NCI-H1694 treated with DMSO at 0.1 percent for 48 hours (cell line): ENCODE results near the gene HOXD8.

ENCODE experiments used
- DNase-seq: peaks from one replicate; lab custom pipeline; 2025; lab: John Stamatoyannopoulos, UW

HOXD8 gene

GRCh38 chr2:176091329-176092258 lies 37.9 kb upstream of the HOXD8 start:
- DNase-seq, result no peak

GRCh38 chr2:176092270-176093144 lies 37.0 kb upstream of the HOXD8 start, which contains the start of gene HOXD13:
TSS of gene HOXD13 (plus strand) at chr2:176092721. CDS start at chr2:176092891, 170 bp downstream.
- DNase-seq, result peak; percentile 3

DNA sequence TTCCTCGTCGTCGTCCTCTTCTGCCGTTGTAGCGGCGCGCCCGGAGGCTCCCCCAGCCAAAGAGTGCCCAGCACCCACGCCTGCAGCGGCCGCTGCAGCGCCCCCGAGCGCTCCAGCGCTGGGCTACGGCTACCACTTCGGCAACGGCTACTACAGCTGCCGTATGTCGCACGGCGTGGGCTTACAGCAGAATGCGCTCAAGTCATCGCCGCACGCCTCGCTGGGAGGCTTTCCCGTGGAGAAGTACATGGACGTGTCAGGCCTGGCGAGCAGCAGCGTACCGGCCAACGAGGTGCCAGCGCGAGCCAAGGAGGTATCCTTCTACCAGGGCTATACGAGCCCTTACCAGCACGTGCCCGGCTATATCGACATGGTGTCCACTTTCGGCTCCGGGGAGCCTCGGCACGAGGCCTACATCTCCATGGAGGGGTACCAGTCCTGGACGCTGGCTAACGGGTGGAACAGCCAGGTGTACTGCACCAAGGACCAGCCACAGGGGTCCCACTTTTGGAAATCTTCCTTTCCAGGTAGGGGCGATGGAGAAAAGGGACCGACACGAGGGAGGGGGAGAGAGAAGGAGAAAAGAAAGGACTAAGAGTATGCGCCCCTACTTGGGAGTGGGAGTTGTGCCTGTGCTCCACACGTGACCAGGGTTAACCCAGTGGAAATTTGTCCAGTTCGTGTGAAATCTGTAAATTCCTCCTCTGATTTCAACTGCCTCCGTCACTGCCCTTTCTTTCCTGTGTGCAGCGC lies 36.2 kb upstream of the HOXD8 start:
- peak; percentile 20 for DNase-seq

- no peak for DNase-seq
Observed at GRCh38 chr2:176093898-176094249, 35.6 kb upstream of the HOXD8 start.

DNA sequence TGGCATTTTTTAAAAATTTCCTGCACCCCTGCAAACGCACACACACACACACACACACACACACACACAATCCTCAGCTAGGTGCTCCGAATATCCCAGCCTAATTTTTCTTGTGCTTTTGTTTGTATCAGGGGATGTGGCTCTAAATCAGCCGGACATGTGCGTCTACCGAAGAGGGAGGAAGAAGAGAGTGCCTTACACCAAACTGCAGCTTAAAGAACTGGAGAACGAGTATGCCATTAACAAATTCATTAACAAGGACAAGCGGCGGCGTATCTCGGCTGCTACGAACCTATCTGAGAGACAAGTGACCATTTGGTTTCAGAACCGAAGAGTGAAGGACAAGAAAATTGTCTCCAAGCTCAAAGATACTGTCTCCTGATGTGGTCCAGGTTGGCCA lies 35.2 kb upstream of the HOXD8 start:
- no peak for DNase-seq

DNA sequence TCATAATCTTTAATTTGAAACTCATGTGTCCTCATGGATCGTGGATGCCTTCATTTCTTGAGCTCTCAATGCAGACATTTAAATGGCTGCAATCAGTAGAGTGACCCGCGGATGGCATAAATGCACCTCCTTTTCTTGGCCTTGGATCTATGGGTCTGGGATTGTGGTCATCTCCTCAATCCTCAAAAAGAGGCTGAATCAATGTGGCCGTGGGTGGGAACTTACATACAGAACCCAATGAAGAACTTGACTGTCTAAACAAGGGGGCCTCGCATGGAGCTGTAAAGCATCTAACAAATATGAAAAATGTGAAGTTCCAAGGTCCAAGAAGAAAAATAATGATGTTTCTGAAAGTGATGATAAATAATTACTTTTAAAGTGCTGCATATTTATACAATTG lies 34.1 kb upstream of the HOXD8 start:
- DNase-seq, result no peak

DNA sequence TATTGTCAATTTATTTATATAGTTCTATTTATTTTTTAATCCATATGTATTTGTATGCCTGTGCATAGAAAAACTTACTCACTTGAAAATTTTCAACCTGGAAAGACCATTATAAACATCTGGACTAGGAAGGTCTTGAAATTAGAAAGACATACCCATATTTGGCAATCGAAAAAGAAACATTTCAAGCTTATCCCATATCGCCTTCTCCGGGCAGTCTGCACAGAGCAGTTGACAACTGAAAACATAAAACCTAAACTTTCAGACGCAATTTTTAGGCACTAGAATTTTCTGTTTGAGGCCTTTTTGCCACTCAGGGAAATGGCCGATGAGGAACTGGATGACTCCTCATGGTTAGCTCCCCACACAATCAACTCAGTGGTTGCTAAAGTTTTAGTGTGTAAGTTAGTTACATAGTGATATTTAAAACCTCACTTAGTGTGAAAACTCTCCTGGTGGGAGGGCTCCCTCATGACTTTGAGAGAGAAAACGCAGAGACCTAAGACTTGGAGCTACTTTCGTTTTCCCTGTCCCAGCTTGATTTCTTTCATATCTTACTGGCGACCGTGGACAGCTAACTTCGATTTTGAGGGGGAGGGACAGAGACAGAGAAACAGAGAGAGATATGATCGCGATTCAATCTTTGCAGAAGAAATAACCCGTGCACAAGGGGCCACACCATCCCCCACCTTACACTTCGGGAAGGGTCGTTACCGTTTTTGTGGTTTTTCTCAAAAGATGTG lies 33.1 kb upstream of the HOXD8 start:
- no peak for DNase-seq

DNA sequence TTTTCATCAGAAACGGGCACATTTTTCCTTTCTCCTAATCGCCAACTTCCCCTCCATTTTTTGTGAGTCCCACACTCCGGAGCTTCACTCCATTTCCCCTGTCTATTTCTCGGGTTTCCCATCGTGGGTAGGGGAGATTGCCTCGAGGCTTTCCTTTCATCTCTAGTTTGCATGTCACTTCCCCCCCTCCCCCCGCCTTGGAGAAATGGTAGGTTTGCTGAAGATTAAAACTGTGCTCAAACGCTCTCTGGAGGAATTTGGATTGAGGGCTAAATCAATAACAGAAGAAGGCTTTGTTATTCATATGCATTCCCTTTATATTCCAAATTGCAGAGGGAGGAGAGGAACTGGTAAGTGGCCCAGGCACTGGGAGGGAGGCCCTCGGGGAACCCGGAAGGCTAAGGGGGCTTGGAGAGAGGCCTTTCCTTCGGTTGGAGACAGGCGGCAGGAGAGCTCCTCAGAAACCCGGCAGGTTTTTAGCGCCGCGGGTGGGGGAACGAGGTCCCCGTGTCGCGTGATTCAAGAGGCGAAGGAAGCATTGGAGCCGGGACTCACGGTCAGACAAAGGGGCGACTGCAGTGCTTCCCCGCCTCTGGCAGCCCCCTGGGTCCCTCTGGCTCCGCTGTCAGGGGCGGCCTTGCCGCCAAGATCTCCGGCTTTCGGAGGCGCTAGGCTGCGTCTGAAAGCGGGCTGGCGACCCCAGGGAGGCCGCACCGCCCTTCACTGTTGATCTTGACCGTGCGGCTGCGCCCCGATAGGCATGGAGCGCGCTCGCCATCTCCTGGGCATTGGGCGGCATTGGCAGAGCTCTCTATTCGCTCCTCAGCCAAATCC lies 32.3 kb upstream of the HOXD8 start:
- DNase-seq, result peak; percentile 72

GRCh38 chr2:176097820-176098365 lies 31.6 kb upstream of the HOXD8 start:
- no peak for DNase-seq

GRCh38 chr2:176098366-176099158 lies 30.9 kb upstream of the HOXD8 start:
- no peak for DNase-seq

DNA sequence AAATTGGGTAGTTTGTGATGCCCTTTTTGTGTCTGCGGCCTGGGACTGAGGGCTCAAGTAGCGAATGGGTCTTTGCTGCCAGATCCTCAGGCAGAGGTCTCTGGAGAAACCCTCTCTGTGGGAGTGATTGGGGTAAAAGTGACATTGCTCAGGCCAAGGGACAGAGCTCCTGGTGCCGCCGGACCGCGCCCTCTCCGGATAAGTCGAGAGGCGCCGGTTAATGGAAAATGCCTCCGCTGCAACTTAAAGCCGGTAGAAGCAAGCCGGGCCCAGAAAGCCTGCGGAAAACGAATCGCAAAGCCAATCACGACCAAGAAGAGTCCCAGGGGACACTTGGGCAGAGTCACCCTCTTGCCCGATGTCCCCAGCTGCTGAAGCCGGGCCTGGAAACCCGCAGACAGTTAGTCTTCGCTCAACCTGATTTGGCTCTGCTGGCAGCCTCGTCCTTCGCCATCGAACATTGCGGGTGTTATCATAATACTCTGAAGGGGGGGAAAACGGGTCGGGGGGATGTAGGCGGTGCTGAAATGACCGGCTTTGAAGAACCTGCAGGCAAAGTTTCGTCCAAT lies 30.3 kb upstream of the HOXD8 start:
- DNase-seq, result no peak

DNA sequence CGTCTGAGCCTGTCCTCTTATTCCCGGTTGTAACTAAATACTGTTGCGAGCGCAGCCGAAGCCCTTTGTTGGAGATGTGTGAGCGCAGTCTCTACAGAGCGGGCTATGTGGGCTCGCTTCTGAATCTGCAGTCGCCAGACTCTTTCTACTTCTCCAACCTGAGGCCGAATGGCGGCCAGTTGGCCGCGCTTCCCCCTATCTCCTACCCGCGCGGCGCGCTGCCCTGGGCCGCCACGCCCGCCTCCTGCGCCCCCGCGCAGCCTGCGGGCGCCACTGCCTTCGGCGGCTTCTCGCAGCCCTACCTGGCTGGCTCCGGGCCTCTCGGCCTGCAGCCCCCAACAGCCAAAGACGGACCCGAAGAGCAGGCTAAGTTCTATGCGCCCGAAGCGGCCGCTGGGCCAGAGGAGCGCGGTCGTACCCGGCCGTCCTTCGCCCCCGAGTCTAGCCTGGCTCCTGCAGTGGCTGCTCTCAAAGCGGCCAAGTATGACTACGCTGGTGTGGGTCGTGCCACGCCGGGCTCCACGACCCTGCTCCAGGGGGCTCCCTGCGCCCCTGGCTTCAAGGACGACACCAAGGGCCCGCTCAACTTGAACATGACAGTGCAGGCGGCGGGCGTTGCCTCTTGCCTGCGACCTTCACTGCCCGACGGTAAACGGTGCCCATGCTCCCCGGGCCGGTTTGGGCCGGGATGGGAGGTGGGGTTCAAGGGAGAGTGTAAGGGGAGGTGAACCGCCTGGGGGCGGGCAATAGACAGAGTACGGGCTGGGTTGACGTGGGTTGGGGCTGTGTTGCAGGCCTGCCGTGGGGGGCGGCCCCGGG lies 29.6 kb upstream of the HOXD8 start, which contains the start of gene HOXD12:
TSS of gene HOXD12 (plus strand) at position 68 of the 819 bp plus-strand sequence. CDS start at position 75, 7 bp downstream.
- DNase-seq, result no peak

DNA sequence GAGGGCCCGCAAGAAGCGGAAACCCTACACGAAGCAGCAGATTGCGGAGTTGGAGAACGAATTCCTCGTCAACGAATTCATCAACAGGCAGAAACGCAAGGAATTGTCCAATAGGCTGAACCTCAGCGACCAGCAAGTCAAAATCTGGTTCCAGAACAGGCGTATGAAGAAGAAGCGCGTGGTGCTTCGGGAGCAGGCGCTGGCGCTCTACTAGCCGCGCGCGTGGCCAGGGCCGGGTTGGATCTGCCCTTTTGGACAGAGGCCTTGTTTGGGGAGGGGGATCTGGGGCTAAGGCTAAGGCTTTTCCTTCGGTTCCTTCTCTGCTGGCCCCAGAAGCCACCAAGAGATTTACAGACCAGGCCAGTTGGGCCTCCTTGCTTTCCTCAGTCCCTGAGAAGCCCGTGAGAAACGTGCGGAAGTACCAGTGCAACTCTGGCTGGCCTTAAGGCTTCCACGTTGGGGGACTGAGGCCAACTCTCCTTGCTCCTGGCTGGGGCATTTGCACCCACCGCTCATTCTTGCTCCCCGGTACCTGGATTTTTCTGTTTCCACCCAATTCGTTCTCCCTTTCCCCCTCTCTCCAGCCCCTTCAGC lies 28.9 kb upstream of the HOXD8 start:
- DNase-seq, result no peak

- no peak for DNase-seq
Observed at GRCh38 chr2:176101216-176101830, 28.2 kb upstream of the HOXD8 start.

GRCh38 chr2:176101842-176102241 lies 27.7 kb upstream of the HOXD8 start:
- no peak for DNase-seq

DNA sequence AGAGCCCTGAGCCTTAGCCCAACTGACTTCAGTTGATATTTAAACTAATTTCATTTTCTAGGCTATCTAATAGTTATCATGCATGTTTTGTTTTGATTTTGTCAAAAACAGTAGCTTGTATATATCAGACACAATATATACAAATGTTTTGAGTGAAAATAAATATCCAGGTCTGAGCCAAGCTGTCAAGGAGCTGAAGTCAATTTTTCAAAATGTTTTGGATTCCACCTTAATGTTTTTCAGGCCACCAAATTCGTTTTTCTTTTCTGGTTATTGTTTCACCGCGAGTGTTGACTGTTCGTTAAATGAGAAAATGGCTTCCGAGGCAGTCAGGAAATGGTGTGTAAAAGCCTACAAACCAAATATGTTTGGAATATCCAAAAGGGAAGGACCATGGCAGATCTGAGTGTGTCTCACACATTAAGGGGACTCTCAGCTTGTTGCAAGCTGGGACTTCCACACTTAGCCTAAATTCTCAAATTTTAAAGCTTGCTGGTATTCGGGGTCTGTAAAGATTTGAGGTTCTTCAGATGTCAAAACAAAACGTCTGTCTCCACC lies 27.1 kb upstream of the HOXD8 start:
- DNase-seq, result no peak

DNA sequence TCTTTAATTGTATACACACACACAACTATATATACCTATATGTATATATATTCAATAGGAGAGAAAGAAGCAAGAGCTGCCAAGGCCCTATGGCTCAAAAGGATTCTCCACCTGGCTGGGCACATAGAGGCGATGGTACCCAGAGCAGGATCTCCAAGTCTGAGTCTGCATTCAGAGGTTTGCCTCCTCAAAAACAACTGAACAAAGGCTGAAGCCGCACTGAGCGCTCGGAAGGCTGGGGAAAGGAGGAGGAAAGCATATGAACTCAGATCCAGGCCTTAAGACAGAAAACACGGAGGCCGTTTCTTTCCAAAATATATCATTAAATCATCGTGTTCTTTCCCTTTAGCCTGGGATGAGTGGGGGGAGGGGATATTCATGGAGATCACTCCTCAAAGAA lies 26.3 kb upstream of the HOXD8 start:
- DNase-seq, result no peak
